Measurements from ENCODE around the gene CDK19.
"Not testable (repeated sequence)": the region's sequence is repeated elsewhere in the genome, so short reads cannot be mapped to it uniquely, and the experiment has no call there.

The CDK19 gene

GRCh38 chr6:110814102-110815014, 911 bp downstream of the CDK19 start:
- TF ChIP-seq CTCF (IDR thresholded peaks at IDR 0.05; ENCODE audit: borderline replicate concordance, control extremely low read depth, extremely low read depth, insufficient read depth, missing control alignments) = no peak
- peak; percentile 77 for DNase-seq (ENCODE audit: low spot score)
- in situ Hi-C loops (cut with MboI; ENCODE audit: low sequenced_read_pairs, unreplicated experiment) = no loop called here

GRCh38 chr6:110813338-110814101, 1.7 kb downstream of the CDK19 start:
- DNase-seq (ENCODE audit: low spot score) = no peak
- no peak for TF ChIP-seq CTCF (IDR thresholded peaks at IDR 0.05; ENCODE audit: borderline replicate concordance, control extremely low read depth, extremely low read depth, insufficient read depth, missing control alignments)
- in situ Hi-C loops (cut with MboI; ENCODE audit: low sequenced_read_pairs, unreplicated experiment) = no loop called here

- no peak for TF ChIP-seq CTCF (IDR thresholded peaks at IDR 0.05; ENCODE audit: borderline replicate concordance, control extremely low read depth, extremely low read depth, insufficient read depth, missing control alignments)
- DNase-seq (ENCODE audit: low spot score) = no peak
- in situ Hi-C loops (cut with MboI; ENCODE audit: low sequenced_read_pairs, unreplicated experiment) = no loop called here
These were observed 2.5 kb downstream of the CDK19 start for GRCh38 chr6:110812719-110813118.

- in situ Hi-C loops (cut with MboI; ENCODE audit: low sequenced_read_pairs, unreplicated experiment) = no loop called here
- TF ChIP-seq CTCF (IDR thresholded peaks at IDR 0.05; ENCODE audit: borderline replicate concordance, control extremely low read depth, extremely low read depth, insufficient read depth, missing control alignments) = no peak
- peak; percentile 73 for DNase-seq (ENCODE audit: low spot score)
These were observed 4.2 kb downstream of the CDK19 start for GRCh38 chr6:110810896-110811586.

GRCh38 chr6:110809792-110810191, 5.5 kb downstream of the CDK19 start:
- in situ Hi-C loops (cut with MboI; ENCODE audit: low sequenced_read_pairs, unreplicated experiment) = no loop called here
- TF ChIP-seq CTCF (IDR thresholded peaks at IDR 0.05; ENCODE audit: borderline replicate concordance, control extremely low read depth, extremely low read depth, insufficient read depth, missing control alignments) = no peak
- DNase-seq (ENCODE audit: low spot score) = no peak

GRCh38 chr6:110802175-110802574, 13.1 kb downstream of the CDK19 start:
- DNase-seq (ENCODE audit: low spot score); in situ Hi-C loops (cut with MboI; ENCODE audit: low sequenced_read_pairs, unreplicated experiment): not testable (repeated sequence)

Measured in GM13976 (cell line).